Endothelial cell of umbilical vein (primary cell): ENCODE data around the gene CMIP. TPM values are rescaled to one million over a fixed set of nuclear protein-coding genes. Genes with fewer than 3 reads are reported as not detected.

Source experiments
- BruUV-seq: library from RNA; stranded (reverse); fragments of 400-500 nt; replicated peaks from 2 replicates; lab custom pipeline; 2021; lab: Mats Ljungman, UMichigan
- CTCF ChIA-PET: fragments of 300-600, 350-600 bp; sonication (Branson Sonifier 250); formaldehyde crosslinking; loops from one replicate; lab custom pipeline; 2021; ENCODE audit warnings: antibody characterized with exemption, inconsistent platforms; lab: Charles Lee
- POLR2A ChIA-PET: fragments of 300-600, 350-600 bp; sonication (Branson Sonifier 250); formaldehyde crosslinking; loops from one replicate; lab custom pipeline; 2021; ENCODE audit warnings: antibody characterized with exemption, inconsistent platforms; lab: Charles Lee
- DNase-seq: peaks from one replicate; pipeline ENCODE4 v3.0.0-alpha.2; 2011; ENCODE audit warnings: low read depth, low spot score
- FAIRE-seq: peaks from 2 replicates; lab custom pipeline; 2011; peaks lifted over from hg19 to GRCh38; lab: Jason Lieb, UNC
- H2AFZ ChIP-seq: 2 replicates; pipeline ENCODE4 v1.6.0; 2012; ENCODE audit warnings: low read depth, low read length, control low read depth, inconsistent platforms
- H3K27ac ChIP-seq: 2 replicates; pipeline ENCODE4 v1.5.1; 2011; ENCODE audit warnings: low read depth, mild to moderate bottlenecking, control low read depth, low read length, moderate library complexity; ENCODE audit not compliant: insufficient read depth
- H3K27me3 ChIP-seq, 2 experiments: 2 replicates each; pipeline versions ENCODE4 v1.6.0 to v1.6.1; 2011; ENCODE audit warnings: low read length in 2 of 2, mixed read lengths in 1 of 2; ENCODE audit not compliant: control insufficient read depth in 2 of 2, insufficient read depth in 2 of 2
- H3K36me3 ChIP-seq, 2 experiments: 2 replicates in 1 of 2; 3 replicates in 1 of 2; pipeline ENCODE4 v1.5.1; 2011; ENCODE audit warnings: low read length in 2 of 2, mild to moderate bottlenecking in 1 of 2, moderate library complexity in 1 of 2; ENCODE audit not compliant: control insufficient read depth in 2 of 2, insufficient read depth in 2 of 2; ENCODE audit errors: extremely low read depth in 1 of 2
- H3K4me1 ChIP-seq: 3 replicates; pipeline ENCODE4 v1.5.1; 2011; ENCODE audit warnings: mild to moderate bottlenecking, low read length; ENCODE audit not compliant: control insufficient read depth, insufficient read depth; ENCODE audit errors: extremely low read depth
- H3K4me2 ChIP-seq: 2 replicates; pipeline ENCODE4 v1.6.1; 2011; ENCODE audit warnings: low read length, control low read depth, mixed read lengths; ENCODE audit not compliant: insufficient read depth
- H3K4me3 ChIP-seq, 3 experiments: fragments of 200-600 bp in 1 of 3; sonication (generic), shearing (Covaris generic) in 1 of 3; replicated peaks in 1 of 3; 2 replicates each; pipeline ENCODE4 v1.5.1; 2011 to 2016; ENCODE audit warnings: control low read depth in 3 of 3, low read length in 3 of 3, mild to moderate bottlenecking in 2 of 3, inconsistent platforms in 1 of 3, low read depth in 1 of 3, moderate library complexity in 1 of 3; ENCODE audit not compliant: insufficient read depth in 1 of 3
- H3K79me2 ChIP-seq: 2 replicates; pipeline ENCODE4 v1.6.0; 2012; ENCODE audit warnings: low read length, inconsistent platforms; ENCODE audit not compliant: control insufficient read depth, insufficient read depth
- H3K9ac ChIP-seq: replicated peaks from 2 replicates; pipeline ENCODE3; 2011; ENCODE audit warnings: low read length, control low read depth; ENCODE audit not compliant: insufficient read depth; ENCODE audit errors: extremely low read depth
- H3K9me1 ChIP-seq: replicated peaks from 3 replicates; pipeline ENCODE4 v1.6.0; 2011; ENCODE audit warnings: mild to moderate bottlenecking, low read length; ENCODE audit not compliant: control insufficient read depth, insufficient read depth; ENCODE audit errors: extremely low read depth
- H3K9me3 ChIP-seq: replicated peaks from 2 replicates; pipeline ENCODE4 v1.5.1; 2012; ENCODE audit warnings: low read length, inconsistent platforms; ENCODE audit not compliant: control insufficient read depth, insufficient read depth
- H4K20me1 ChIP-seq: replicated peaks from 2 replicates; pipeline ENCODE3; 2011; ENCODE audit warnings: mild to moderate bottlenecking, low read length; ENCODE audit not compliant: control insufficient read depth, insufficient read depth; ENCODE audit errors: extremely low read depth
- CTCF ChIP-seq, 2 donors: IDR thresholded peaks; 1 replicate in 1 of 2; 2 replicates in 1 of 2; pipeline ENCODE4 v1.5.1; 2011; ENCODE audit warnings: low read length in 2 of 2, mild to moderate bottlenecking in 2 of 2, moderate library complexity in 2 of 2, control low read depth in 1 of 2, inconsistent platforms in 1 of 2, low read depth in 1 of 2; ENCODE audit not compliant: insufficient read depth in 1 of 2; ENCODE audit errors: extremely low read depth in 1 of 2
- EZH2 ChIP-seq: IDR thresholded peaks from 2 replicates; pipeline ENCODE4 v1.6.1; 2012; ENCODE audit warnings: borderline replicate concordance, low read depth, mild to moderate bottlenecking, moderate library complexity, low read length, inconsistent platforms; ENCODE audit not compliant: severe bottlenecking
- FOS ChIP-seq: IDR thresholded peaks from 2 replicates; pipeline ENCODE4 v1.6.1; 2011; ENCODE audit warnings: mild to moderate bottlenecking, low read length, moderate library complexity, borderline replicate concordance; ENCODE audit not compliant: insufficient read depth
- GATA2 ChIP-seq: IDR thresholded peaks from 2 replicates; pipeline ENCODE4 v1.7.0; 2011; ENCODE audit warnings: low read depth, mild to moderate bottlenecking, moderate library complexity, mixed read lengths, low read length; ENCODE audit not compliant: insufficient read length, insufficient read depth
- JUN ChIP-seq: IDR thresholded peaks from 2 replicates; pipeline ENCODE4 v1.6.1; 2011; ENCODE audit warnings: borderline replicate concordance, low read depth; ENCODE audit not compliant: insufficient read length, insufficient read depth
- MAX ChIP-seq: IDR thresholded peaks from 2 replicates; pipeline ENCODE4 v1.6.1; 2011; ENCODE audit not compliant: insufficient read depth, insufficient read length
- MYC ChIP-seq: IDR thresholded peaks from one replicate; pipeline ENCODE4 v1.6.1; 2011; ENCODE audit warnings: mild to moderate bottlenecking, low read depth, low read length
- POLR2A ChIP-seq: IDR thresholded peaks from 2 replicates; pipeline ENCODE4 v1.6.1; 2012; ENCODE audit warnings: low read depth, mild to moderate bottlenecking, control low read depth, low read length
- POLR2AphosphoS5 ChIP-seq: IDR thresholded peaks from 2 replicates; pipeline ENCODE4 v1.6.1; 2012; ENCODE audit warnings: low read depth, mild to moderate bottlenecking, control low read depth, low read length, moderate library complexity; ENCODE audit not compliant: insufficient read depth
- dilution Hi-C: fragments of 300-500 bp; cut with MboI; formaldehyde crosslinking; loops from one replicate; pipeline ENCODE4 v1.15.0; 2019; ENCODE audit warnings: low sequenced_read_pairs; ENCODE audit not compliant: extremely low pct_ligation_motif_present
- intact Hi-C: fragments of 100-400 bp; cut with micrococcal nuclease; formaldehyde crosslinking; loops from one replicate; pipeline ENCODE4 v1.10.0; 2022
- polyA plus RNA-seq, 4 experiments: library from polyadenylated mRNA; depleted of rRNA in 3 of 4; stranded (reverse) in 3 of 4; unstranded in 1 of 4; fragments of >200 nt; gene quantifications; 2 replicates each; pipeline versions ENCODE4 v1.2.1 to v1.2.3, GENCODE V29; 2011 to 2012; ENCODE audit warnings: missing spikeins in 1 of 4
- total RNA-seq: library from RNA; stranded (reverse); gene quantifications from 2 replicates; pipeline ENCODE4 v1.2.3, GENCODE V29; 2021

The CMIP gene
- total and polyA plus RNA-seq, 2 donors (not counting 3 experiments of a cell fraction or from before 2014, with no cell fraction given) = 29.0 to 101 TPM

GRCh38 chr16:81657781-81658180 lies 213.2 kb downstream of the CMIP start:
- Histone ChIP-seq H3K4me3 (no peak overlapping the region), H3K9ac (no peak overlapping the region), H3K4me2 (no peak overlapping the region), H3K9me1 (no peaks in the 10 kb centered on the region), H3K27me3 (no peaks in the 10 kb centered on the region), H4K20me1 (no peaks in the 10 kb centered on the region), H2AFZ (no peak overlapping the region), H3K4me1 (no peaks in the 10 kb centered on the region), H3K79me2 (no peaks in the 10 kb centered on the region), H3K9me3 (no peaks in the 10 kb centered on the region), H3K36me3 (peaks cover 0 to 51% of the 10 kb centered on the region in 2 experiments), H3K27ac (no peak overlapping the region)
- FAIRE-seq = no peak
- BruUV-seq = no TSS peak
- CTCF ChIA-PET = interaction anchor here (1.1 kb wide), 1 partner anchor 28 kb away, joined by 3 read pairs; no protein-coding TSS in a partner anchor
- no peak for TF ChIP-seq MYC
- TF ChIP-seq JUN = no peak
- TF ChIP-seq GATA2 = no peak
- no peak for TF ChIP-seq POLR2A
- no peak for TF ChIP-seq MAX
- no peak for DNase-seq
- dilution Hi-C loops = no loop called here
- POLR2A ChIA-PET = no interaction called here
- intact Hi-C loops = no loop called here

- dilution Hi-C loops = no loop called here
Observed at GRCh38 chr16:81658373-81658772, 213.8 kb downstream of the CMIP start.

More at GRCh38 chr16:81658373-81658772, 213.8 kb downstream of the CMIP start:
- H3K27ac ChIP-seq = no peak overlapping the region
- CTCF ChIA-PET = interaction anchor here (1.1 kb wide), 1 partner anchor 29 kb away, joined by 3 read pairs; no protein-coding TSS in a partner anchor
- no peaks in the 10 kb centered on the region for H3K79me2 ChIP-seq
- no peak overlapping the region for H3K4me3 ChIP-seq
- H3K27me3 ChIP-seq = no peaks in the 10 kb centered on the region
- peaks cover 0 to 47% of the 10 kb centered on the region in 2 experiments for H3K36me3 ChIP-seq
- no TSS peak for BruUV-seq
- POLR2A ChIA-PET = no interaction called here
- no peaks in the 10 kb centered on the region for H3K9me1 ChIP-seq
- no peaks in the 10 kb centered on the region for H4K20me1 ChIP-seq
- no peaks in the 10 kb centered on the region for H3K4me1 ChIP-seq
- no peak for FAIRE-seq
- no peaks in the 10 kb centered on the region for H3K9me3 ChIP-seq
- H2AFZ ChIP-seq = no peak overlapping the region
- intact Hi-C loops = no loop called here
- no peak for DNase-seq
- H3K4me2 ChIP-seq = no peak overlapping the region
- no peak overlapping the region for H3K9ac ChIP-seq
- TF ChIP-seq POLR2A (no peak), FOS (no peak), JUN (no peak), MYC (no peak), POLR2AphosphoS5 (no peak), GATA2 (no peak), EZH2 (no peak), CTCF (IDR thresholded peaks at IDR 0.05; ENCODE audit: extremely low read depth in 1 of 2, insufficient read depth in 1 of 2, low read depth in 1 of 2, low read length in 2 of 2) (no peak), MAX (no peak)
